Suppressor macrophage (primary cell): ENCODE results near the gene IP6K3.

Source experiments
- DNase-seq, 4 experiments: peaks; one replicate each; pipeline ENCODE4 v3.0.0-alpha.2; 2020 to 2022

IP6K3 gene

GRCh38 chr6:33759887-33760629, 13.4 kb upstream of the IP6K3 start:
- DNase-seq: no peak

- DNase-seq: no peak
Measured at GRCh38 chr6:33758815-33759216, 12.1 kb upstream of the IP6K3 start.

GRCh38 chr6:33757906-33758305, 11.2 kb upstream of the IP6K3 start:
- no peak for DNase-seq

- DNase-seq: no peak
Measured at GRCh38 chr6:33757113-33757512, 10.4 kb upstream of the IP6K3 start.

GRCh38 chr6:33756211-33756954, 9.7 kb upstream of the IP6K3 start:
- no peak for DNase-seq

GRCh38 chr6:33755070-33755869, 8.6 kb upstream of the IP6K3 start:
- no peak for DNase-seq

- no peak for DNase-seq
Measured at GRCh38 chr6:33754222-33754621, 7.5 kb upstream of the IP6K3 start.

GRCh38 chr6:33752646-33753015, 5.9 kb upstream of the IP6K3 start:
- DNase-seq: no peak

GRCh38 chr6:33751771-33752645, 5.3 kb upstream of the IP6K3 start:
- no peak for DNase-seq

GRCh38 chr6:33750244-33750991, 3.7 kb upstream of the IP6K3 start:
- DNase-seq: no peak

GRCh38 chr6:33749401-33749800, 2.7 kb upstream of the IP6K3 start:
- DNase-seq: no peak

- DNase-seq: no peak
Measured at GRCh38 chr6:33748841-33749240, 2.1 kb upstream of the IP6K3 start.

- no peak for DNase-seq
Measured at GRCh38 chr6:33747823-33748222, 1.1 kb upstream of the IP6K3 start.

- no peak for DNase-seq
Measured at GRCh38 chr6:33746036-33746600, 587 bp downstream of the IP6K3 start.

- DNase-seq: no peak
Measured at GRCh38 chr6:33745548-33745947, 1.2 kb downstream of the IP6K3 start.

- no peak for DNase-seq
Measured at GRCh38 chr6:33744895-33745546, 1.7 kb downstream of the IP6K3 start.

- peak; percentile 68 to 83 (median 80) for DNase-seq
Measured at GRCh38 chr6:33744001-33744848, 2.5 kb downstream of the IP6K3 start.

GRCh38 chr6:33742837-33743236, 3.9 kb downstream of the IP6K3 start:
- no peak for DNase-seq

GRCh38 chr6:33742092-33742491, 4.6 kb downstream of the IP6K3 start:
- DNase-seq: no peak

- no peak for DNase-seq
Measured at GRCh38 chr6:33740794-33741193, 5.9 kb downstream of the IP6K3 start.
